ENCODE measurements around the gene RASAL1. TPM values are rescaled to one million over a fixed set of nuclear protein-coding genes. Genes with fewer than 3 reads are reported as not detected.

The RASAL1 gene
- total RNA-seq, 2 donors from 2014 or later = 0.15 to 0.89 TPM

GRCh38 chr12:113061061-113061694, 74.4 kb downstream of the RASAL1 start:
- DNase-seq (no peak), ATAC-seq (no peak)
- no peaks in the 10 kb centered on the region for H3K9me3 ChIP-seq (ENCODE audit: control insufficient read depth, low read length, poor library complexity, severe bottlenecking)
- Mint-ChIP-seq H3K27ac (no peak overlapping the region), H3K27me3 (no peaks in the 10 kb centered on the region), H3K36me3 (ENCODE audit: low read depth) (no peaks in the 10 kb centered on the region), H3K4me3 (peak overlapping the region; percentile 58), H3K4me1 (peaks cover 24% of the 10 kb centered on the region)

GRCh38 chr12:113060336-113060960, 75.1 kb downstream of the RASAL1 start:
- Mint-ChIP-seq H3K27ac (no peak overlapping the region), H3K36me3 (ENCODE audit: low read depth) (no peaks in the 10 kb centered on the region), H3K4me3 (peak overlapping the region; percentile 41), H3K27me3 (no peaks in the 10 kb centered on the region), H3K4me1 (peaks cover 21% of the 10 kb centered on the region)
- DNase-seq (no peak), ATAC-seq (no peak)
- H3K9me3 ChIP-seq (ENCODE audit: control insufficient read depth, low read length, poor library complexity, severe bottlenecking) = no peaks in the 10 kb centered on the region

- no peak overlapping the region for H3K27ac Mint-ChIP-seq
- no peaks in the 10 kb centered on the region for H3K36me3 Mint-ChIP-seq (ENCODE audit: low read depth)
- H3K4me1 Mint-ChIP-seq = peaks cover 20% of the 10 kb centered on the region
- no peak overlapping the region for H3K4me3 Mint-ChIP-seq
- H3K27me3 Mint-ChIP-seq = no peaks in the 10 kb centered on the region
- DNase-seq (no peak), ATAC-seq (peak; percentile 15)
- no peaks in the 10 kb centered on the region for H3K9me3 ChIP-seq (ENCODE audit: control insufficient read depth, low read length, poor library complexity, severe bottlenecking)
These were observed 76.4 kb downstream of the RASAL1 start for GRCh38 chr12:113059071-113059595.

- no peak for ATAC-seq
- no peak overlapping the region for H3K27ac Mint-ChIP-seq
- no peak overlapping the region for H3K4me3 Mint-ChIP-seq
- no peaks in the 10 kb centered on the region for H3K27me3 Mint-ChIP-seq
- H3K36me3 Mint-ChIP-seq (ENCODE audit: low read depth) = no peaks in the 10 kb centered on the region
- no peaks in the 10 kb centered on the region for H3K9me3 ChIP-seq (ENCODE audit: control insufficient read depth, low read length, poor library complexity, severe bottlenecking)
- peaks cover 17% of the 10 kb centered on the region for H3K4me1 Mint-ChIP-seq
- no peak for DNase-seq
These were observed 77.0 kb downstream of the RASAL1 start for GRCh38 chr12:113058553-113058952.

GRCh38 chr12:113057565-113058485, 77.7 kb downstream of the RASAL1 start:
- H3K27me3 Mint-ChIP-seq = no peaks in the 10 kb centered on the region
- no peaks in the 10 kb centered on the region for H3K36me3 Mint-ChIP-seq (ENCODE audit: low read depth)
- peak overlapping the region; percentile 32 for H3K27ac Mint-ChIP-seq
- H3K4me1 Mint-ChIP-seq = peaks cover 21% of the 10 kb centered on the region
- no peak overlapping the region for H3K4me3 Mint-ChIP-seq
- H3K9me3 ChIP-seq (ENCODE audit: control insufficient read depth, low read length, poor library complexity, severe bottlenecking) = no peaks in the 10 kb centered on the region
- ATAC-seq = no peak
- DNase-seq = no peak

GRCh38 chr12:113056631-113057488, 78.7 kb downstream of the RASAL1 start, which contains the start of gene DTX1:
Gene DTX1 (plus strand): TSS chr12:113056730. CDS start chr12:113058193, 1,463 bp downstream.
- no peaks in the 10 kb centered on the region for H3K27me3 Mint-ChIP-seq
- ATAC-seq (peak; percentile 70), DNase-seq (peak; percentile 21 to 26 (median 22))
- peak within 1 kb of the TSS; percentile 88 for H3K4me3 Mint-ChIP-seq
- H3K27ac Mint-ChIP-seq = peak within 1 kb of the TSS; percentile 81
- no peaks in the 10 kb centered on the region for H3K9me3 ChIP-seq (ENCODE audit: control insufficient read depth, low read length, poor library complexity, severe bottlenecking)
- H3K4me1 Mint-ChIP-seq = peaks cover 25% of the 10 kb centered on the region
- no peaks in the 10 kb centered on the region for H3K36me3 Mint-ChIP-seq (ENCODE audit: low read depth)

GRCh38 chr12:113056381-113056630, 79.3 kb downstream of the RASAL1 start:
- H3K4me1 Mint-ChIP-seq = peaks cover 25% of the 10 kb centered on the region
- H3K4me3 Mint-ChIP-seq = peak overlapping the region; percentile 88
- H3K36me3 Mint-ChIP-seq (ENCODE audit: low read depth) = no peaks in the 10 kb centered on the region
- no peaks in the 10 kb centered on the region for H3K9me3 ChIP-seq (ENCODE audit: control insufficient read depth, low read length, poor library complexity, severe bottlenecking)
- H3K27ac Mint-ChIP-seq = peak overlapping the region; percentile 81
- DNase-seq (no peak), ATAC-seq (peak; percentile 3)
- H3K27me3 Mint-ChIP-seq = no peaks in the 10 kb centered on the region

GRCh38 chr12:113055594-113056380, 79.8 kb downstream of the RASAL1 start:
- no peaks in the 10 kb centered on the region for H3K9me3 ChIP-seq (ENCODE audit: control insufficient read depth, low read length, poor library complexity, severe bottlenecking)
- ATAC-seq = no peak
- DNase-seq = no peak
- Mint-ChIP-seq H3K4me1 (peaks cover 25% of the 10 kb centered on the region), H3K4me3 (peak overlapping the region; percentile 88), H3K27me3 (no peaks in the 10 kb centered on the region), H3K36me3 (ENCODE audit: low read depth) (no peaks in the 10 kb centered on the region), H3K27ac (peak overlapping the region; percentile 81)

GRCh38 chr12:113054948-113055486, 80.5 kb downstream of the RASAL1 start:
- Mint-ChIP-seq H3K36me3 (ENCODE audit: low read depth) (no peaks in the 10 kb centered on the region), H3K4me1 (peaks cover 27% of the 10 kb centered on the region), H3K27ac (peak overlapping the region; percentile 6), H3K4me3 (peak overlapping the region; percentile 63), H3K27me3 (no peaks in the 10 kb centered on the region)
- no peak for DNase-seq
- ATAC-seq = no peak
- no peaks in the 10 kb centered on the region for H3K9me3 ChIP-seq (ENCODE audit: control insufficient read depth, low read length, poor library complexity, severe bottlenecking)

GRCh38 chr12:113052326-113052725, 83.2 kb downstream of the RASAL1 start:
- H3K36me3 Mint-ChIP-seq (ENCODE audit: low read depth) = no peaks in the 10 kb centered on the region
- H3K9me3 ChIP-seq (ENCODE audit: control insufficient read depth, low read length, poor library complexity, severe bottlenecking) = no peaks in the 10 kb centered on the region
- H3K4me1 Mint-ChIP-seq = peaks cover 29% of the 10 kb centered on the region
- no peak overlapping the region for H3K4me3 Mint-ChIP-seq
- peak overlapping the region; percentile 72 for H3K27ac Mint-ChIP-seq
- DNase-seq = no peak
- no peak for ATAC-seq
- H3K27me3 Mint-ChIP-seq = no peaks in the 10 kb centered on the region

GRCh38 chr12:113051759-113052158, 83.8 kb downstream of the RASAL1 start:
- no peaks in the 10 kb centered on the region for H3K9me3 ChIP-seq (ENCODE audit: control insufficient read depth, low read length, poor library complexity, severe bottlenecking)
- Mint-ChIP-seq H3K4me3 (no peak overlapping the region), H3K27me3 (no peaks in the 10 kb centered on the region), H3K36me3 (ENCODE audit: low read depth) (no peaks in the 10 kb centered on the region), H3K27ac (peak overlapping the region; percentile 72), H3K4me1 (peaks cover 29% of the 10 kb centered on the region)
- ATAC-seq = no peak
- no peak for DNase-seq

GRCh38 chr12:113050795-113051194, 84.8 kb downstream of the RASAL1 start:
- no peaks in the 10 kb centered on the region for H3K9me3 ChIP-seq (ENCODE audit: control insufficient read depth, low read length, poor library complexity, severe bottlenecking)
- ATAC-seq (no peak), DNase-seq (no peak)
- Mint-ChIP-seq H3K27ac (no peak overlapping the region), H3K4me3 (no peak overlapping the region), H3K4me1 (peaks cover 24% of the 10 kb centered on the region), H3K36me3 (ENCODE audit: low read depth) (no peaks in the 10 kb centered on the region), H3K27me3 (no peaks in the 10 kb centered on the region)

Measured in T-helper 17 cell (primary cell).